GM12873 (cell line): ENCODE results near the gene DDX6.

Experiments
- CTCF ChIP-seq: IDR thresholded peaks from 2 replicates; pipeline ENCODE4 v1.5.1; 2012; ENCODE audit warnings: low read depth, mild to moderate bottlenecking, moderate library complexity, low read length, control low read depth; ENCODE audit not compliant: insufficient read depth; ENCODE audit errors: missing control alignments

DDX6 gene

GRCh38 chr11:118799372-118799771 is 8.4 kb upstream of the DDX6 start:
- TF ChIP-seq CTCF, result no peak

GRCh38 chr11:118797510-118797909 is 6.5 kb upstream of the DDX6 start:
- no peak for TF ChIP-seq CTCF

DNA sequence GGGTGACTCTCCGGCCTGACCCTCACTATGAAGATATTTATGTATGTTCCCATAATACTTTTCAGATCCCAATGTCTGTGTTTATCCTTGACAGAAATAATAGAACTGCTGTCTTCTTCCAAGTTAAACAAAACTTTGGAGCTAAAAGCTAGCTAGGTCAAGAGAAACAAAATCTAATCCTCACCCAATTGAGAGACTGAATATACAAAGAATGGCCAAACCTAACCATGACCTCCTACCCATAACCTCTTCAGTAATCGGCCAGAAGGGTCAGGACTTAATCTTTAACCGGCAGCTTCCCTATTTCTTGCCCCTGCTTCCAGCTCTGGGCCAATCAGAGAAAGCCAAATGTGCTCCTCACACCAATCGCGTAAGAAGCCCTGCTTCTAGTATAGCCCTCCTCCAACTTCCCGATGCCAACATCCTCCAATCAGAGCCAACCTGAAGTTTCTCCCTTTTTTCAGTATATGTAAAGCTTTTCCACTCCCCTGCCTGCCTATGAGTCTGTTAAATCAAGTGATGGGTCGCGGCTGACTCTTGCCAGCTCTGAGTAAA is 1.7 kb upstream of the DDX6 start:
- no peak for TF ChIP-seq CTCF

DNA sequence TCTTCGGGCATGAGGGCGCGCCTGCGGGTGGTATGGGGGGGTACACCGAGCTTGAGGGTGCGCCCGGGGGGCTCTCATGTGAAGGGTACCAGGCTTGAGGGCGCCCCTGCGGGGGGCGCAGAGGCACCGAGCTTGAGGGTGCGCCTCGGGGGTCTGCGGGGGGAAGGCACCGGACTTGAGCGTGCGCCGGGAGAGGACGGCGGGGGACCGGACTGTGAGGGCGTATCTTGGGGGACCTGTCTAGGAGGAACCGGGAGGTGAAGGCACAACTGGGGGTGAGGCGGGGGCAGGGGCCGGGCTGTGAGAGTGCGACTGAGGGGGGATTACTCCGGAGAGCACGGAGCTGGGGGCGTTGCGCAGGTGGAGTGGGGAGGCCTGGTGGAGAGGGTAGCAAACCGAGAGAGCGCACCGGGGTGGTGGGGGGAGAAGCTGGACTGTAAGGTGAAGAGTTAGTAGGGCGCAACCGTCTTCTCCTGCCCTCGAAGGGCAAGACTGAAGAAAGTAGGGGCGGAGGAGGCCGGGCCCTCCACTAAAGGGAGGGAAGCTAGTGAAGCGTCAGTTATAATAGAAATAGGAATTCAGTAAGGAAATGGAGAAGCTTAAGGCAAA is 1.1 kb upstream of the DDX6 start:
- TF ChIP-seq CTCF, result no peak

DNA sequence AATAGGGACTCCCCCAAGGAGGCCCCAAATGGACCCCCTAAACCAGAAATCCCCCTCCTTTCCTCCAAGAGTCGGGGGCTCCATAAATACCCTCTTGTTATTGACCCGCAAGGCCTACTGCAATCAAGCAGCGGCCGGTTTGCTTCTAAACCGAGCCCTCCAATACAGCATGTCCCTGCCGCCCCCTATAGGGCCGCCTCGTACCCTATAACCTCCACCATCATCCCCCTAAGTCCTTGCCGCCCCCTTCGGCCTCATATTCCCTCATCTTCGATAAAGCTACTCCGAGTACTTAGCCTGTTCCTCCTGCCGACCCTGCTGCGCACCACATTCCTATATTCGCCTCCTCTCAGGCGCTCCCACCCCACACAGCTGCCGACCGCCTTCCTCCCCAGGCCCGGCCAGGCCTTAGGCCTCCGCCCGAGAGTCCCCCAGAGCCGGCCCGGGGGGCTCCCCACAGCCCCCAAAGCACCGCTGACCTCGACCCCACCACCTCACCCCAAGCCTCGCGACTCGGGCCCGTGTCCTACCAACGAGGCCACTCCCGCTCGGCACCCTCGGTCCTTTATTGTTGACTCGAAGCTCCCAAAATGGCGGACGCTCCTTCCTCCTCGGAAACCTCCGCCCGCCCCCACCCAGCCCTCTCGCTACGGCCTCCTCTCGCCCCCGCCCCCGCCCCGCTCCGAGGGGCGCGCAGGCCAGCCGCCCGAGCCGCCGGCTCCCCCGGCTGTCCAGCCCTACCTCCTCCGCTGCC is 430 bp downstream of the DDX6 start:
- peak; percentile 63 for TF ChIP-seq CTCF

GRCh38 chr11:118789501-118790356 is 1.2 kb downstream of the DDX6 start:
- TF ChIP-seq CTCF, result peak; percentile 19

DNA sequence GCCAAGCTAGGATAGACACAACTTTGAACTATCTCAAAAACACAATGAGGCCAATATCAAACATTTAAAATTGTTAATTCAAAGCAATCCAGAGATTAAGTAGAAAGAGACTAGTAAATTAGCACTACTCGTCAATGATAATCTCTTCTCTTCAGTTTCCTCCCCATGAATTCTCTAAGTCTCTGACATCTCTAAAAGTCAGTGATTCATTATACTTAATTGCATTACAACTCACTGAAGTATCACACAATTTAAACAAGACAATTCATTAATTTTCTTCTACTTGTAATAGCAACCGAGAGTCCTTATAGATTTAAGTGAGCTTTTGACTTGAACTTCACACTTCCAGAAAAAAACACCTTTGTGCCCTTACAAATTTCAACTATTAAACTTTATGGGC is 4.3 kb downstream of the DDX6 start:
- TF ChIP-seq CTCF, result no peak
